ENCODE data around the gene TRAPPC13.
"Not testable (repeated sequence)": the region's sequence is repeated elsewhere in the genome, so short reads cannot be mapped to it uniquely, and the experiment has no call there.

The TRAPPC13 gene, protein sequence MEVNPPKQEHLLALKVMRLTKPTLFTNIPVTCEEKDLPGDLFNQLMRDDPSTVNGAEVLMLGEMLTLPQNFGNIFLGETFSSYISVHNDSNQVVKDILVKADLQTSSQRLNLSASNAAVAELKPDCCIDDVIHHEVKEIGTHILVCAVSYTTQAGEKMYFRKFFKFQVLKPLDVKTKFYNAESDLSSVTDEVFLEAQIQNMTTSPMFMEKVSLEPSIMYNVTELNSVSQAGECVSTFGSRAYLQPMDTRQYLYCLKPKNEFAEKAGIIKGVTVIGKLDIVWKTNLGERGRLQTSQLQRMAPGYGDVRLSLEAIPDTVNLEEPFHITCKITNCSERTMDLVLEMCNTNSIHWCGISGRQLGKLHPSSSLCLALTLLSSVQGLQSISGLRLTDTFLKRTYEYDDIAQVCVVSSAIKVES

DNA sequence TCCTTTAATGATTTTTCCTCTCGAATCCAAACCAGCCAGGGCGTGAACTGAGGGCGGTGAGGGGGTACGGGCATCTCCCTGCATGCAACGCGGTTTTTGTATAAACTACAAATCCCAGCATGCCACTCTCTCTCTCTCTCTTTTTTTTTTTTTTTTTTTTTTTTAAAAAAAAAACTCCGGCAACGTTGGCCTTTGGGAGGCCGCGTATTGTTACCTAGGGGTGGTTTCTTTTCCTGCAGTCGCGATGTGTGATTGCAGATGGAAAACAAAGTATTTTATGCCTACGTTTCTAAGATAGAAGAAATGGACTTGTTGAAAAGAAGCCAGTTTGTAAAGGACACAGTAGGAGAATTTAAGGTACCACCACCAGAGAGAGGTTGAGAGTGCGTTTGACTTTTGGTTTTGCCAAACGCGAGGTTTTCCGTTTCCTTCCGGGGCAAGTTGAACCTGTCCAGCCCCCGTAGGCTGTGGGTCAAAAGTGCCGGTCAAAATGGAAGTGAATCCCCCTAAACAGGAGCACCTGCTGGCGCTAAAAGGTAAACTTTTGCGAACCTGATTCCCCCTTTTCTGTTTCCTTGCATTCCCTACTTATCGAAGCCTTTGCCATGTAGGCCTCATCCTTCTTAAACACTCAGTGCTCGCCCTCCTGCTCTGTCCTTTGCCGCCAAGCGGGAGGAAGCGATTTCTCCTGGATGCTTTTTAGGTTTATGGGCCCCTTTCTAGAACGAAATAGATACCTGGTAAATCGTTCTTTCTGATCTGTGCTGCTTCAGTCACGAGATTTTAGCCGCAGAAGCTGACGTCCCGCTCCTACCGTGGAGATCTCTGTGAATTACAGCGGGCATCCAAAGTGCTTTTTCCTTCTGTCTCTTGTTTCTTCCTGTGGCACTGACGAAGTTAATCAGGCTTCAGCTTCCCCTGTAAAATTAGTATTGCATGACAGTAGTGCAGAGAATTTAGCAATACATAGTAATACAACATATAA lies at the start of gene TRAPPC13, which contains the start of gene SHLD3:
Gene TRAPPC13, plus strand, starts transcription at position 457 of the 985 bp plus-strand sequence. Its CDS starts 34 bp downstream, at position 491.
Gene SHLD3, plus strand, starts transcription at position 457 of the 985 bp plus-strand sequence. CDS start 4,561 bp downstream, outside the sequence.
- peak; percentile 70 for DNase-seq

DNA sequence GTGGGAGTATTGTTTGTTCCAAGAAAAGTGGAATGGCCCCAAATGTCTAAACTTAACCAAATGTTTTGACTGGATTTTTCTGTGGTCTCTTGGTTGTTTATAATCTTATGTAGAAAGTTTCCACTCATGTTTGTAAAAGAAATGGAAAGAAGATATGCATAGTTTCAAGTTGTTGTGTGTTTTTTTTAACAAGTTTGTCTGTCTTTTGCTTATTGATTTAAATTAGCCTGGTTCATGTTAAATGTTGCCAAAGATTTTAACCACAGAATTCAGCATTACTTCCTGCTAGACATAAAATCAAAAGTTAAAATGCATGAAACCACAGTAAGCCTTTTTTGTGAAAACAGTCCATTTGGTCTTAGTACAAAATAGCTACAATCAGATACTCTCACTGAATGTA lies 47.7 kb upstream of the TRAPPC13 start:
- no peak for DNase-seq

DNA sequence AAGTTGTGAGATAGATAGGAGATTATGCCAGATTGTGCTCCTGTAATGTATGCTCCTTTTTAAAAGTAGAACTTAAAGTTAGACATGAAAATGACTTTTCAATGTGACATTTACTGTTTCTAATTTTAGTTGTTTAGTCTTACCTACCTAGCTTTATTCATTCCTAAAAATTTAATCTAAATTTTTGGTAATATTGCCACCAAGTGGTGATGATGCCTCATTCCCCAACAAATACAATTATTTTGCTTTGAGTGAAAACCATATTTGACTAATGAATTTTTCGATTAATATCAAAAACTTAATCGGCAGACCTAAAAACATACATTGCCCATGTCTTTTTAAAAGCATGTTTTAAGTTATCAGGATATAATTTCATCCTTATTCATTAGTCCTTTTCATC lies 36.1 kb upstream of the TRAPPC13 start:
- DNase-seq, result no peak

DNA sequence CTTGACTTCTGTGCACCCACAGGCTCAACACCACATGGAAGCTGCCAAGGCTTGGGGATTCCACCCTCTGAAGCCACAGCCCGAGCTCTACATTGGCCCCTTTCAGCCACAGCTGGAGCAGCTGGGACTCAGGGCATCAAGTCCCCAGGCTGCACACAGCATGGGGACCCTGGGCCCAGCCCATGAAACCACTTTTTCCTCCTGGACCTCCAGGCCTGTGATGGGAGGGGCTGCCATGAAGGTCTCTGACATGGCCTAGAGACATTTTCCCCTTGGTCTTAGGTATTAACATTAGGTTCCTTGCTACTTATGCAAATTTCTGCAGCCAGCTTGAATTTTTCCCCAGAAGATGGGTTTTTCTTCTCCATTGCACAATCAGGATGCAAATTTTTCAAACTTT lies 23.1 kb upstream of the TRAPPC13 start:
- DNase-seq, result not testable (repeated sequence)

DNA sequence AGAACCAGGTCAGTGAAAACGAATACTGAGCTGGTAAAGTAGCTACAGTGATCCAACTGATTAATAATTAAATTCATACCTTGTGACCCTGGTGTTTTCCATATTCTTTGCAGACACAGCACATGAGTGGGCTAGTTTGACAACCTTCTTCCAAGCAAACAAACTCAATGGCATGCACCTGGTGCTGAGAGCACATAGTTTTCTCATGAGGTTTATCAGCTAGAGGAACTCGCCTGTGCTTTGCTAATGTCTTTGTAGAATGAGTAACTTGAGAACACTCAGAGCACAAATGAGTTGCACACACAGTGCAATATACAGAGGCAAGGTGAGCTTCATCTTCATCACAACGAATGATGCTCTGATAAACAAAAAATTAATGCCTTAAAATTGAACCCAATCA lies 13.3 kb upstream of the TRAPPC13 start:
- no peak for DNase-seq

DNA sequence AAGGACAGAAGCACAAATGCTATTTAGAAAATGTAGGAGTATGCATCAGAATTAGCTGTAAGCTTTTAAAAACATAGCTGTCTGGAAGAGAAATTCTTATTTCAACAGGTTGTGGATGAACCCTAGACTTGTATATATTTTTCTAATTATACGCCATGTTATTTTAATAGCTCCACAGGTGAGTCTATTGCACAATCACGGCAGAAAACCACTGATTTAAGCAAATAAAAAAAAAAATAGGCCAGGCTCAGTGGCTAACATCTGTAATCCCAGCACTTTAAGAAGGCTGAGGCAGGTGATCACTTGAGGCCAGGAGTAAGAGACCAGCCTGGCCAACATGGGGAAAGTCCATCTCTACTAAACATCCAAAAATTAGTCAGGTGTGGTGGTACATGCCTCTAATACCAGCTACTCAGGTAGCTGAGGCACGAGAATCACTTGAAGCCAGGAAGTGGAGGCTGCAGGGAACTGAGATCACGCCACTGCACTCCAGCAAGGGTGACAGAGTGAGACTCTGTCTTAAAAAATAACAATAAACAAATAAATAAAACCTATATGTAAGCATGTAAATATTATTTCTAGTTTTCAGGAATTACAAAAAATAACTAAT lies 12.4 kb upstream of the TRAPPC13 start:
- no peak for DNase-seq

DNA sequence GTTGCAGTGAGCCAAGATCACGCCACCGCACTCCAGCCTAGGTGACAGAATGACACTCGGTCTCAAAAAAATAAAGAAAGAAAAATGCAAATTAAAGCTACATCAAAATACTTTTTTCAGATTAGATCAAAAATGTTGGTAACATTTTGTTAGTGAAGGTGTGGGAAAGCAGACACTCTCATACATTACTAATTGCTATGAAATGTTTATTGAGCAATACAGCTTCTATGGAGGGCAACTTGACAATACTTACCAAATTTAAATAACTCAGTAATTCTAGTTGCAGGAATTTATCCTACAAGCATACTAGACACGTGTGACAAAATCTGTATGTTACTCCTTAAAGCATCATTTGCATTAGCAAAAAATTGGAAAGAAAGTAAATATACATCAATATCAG lies 4.8 kb upstream of the TRAPPC13 start:
- no peak for DNase-seq

DNA sequence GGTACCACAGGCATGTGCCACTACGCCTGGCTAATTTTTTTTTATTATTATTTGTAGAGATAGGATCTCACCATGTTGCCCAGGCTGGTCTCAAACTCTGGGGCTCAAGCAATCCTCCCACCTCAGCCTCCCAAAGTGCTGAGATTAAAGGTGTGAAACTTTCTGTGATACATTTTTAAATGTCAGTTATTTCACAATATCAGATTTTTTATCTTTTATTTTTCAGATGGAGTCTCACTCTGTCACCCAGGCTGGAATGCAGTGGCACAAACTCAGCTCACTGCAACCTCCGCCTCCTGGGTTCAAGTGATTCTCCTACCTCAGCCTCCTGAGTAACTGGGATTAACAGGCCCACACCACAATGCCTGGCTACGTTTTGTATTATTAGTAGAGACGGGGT lies 2.9 kb upstream of the TRAPPC13 start:
- not testable (repeated sequence) for DNase-seq

DNA sequence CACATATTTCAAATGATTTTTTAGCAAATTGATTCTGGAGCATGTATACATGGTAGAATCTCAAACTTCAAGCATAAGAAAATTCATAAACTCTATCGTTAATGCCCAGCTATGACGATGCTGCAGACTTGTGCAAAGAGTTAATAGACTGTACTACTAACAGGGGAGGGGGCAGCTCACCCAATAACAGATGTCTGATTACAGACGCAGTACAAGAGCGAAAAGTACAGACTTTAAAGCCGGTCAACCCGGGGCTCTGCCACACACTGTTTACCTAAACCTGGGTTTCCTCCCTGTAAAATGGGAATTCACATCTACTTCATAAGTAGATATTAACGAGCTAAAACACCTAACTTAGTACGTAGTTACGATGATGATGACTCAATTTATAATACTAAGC lies 1.3 kb upstream of the TRAPPC13 start:
- DNase-seq, result no peak

DNA sequence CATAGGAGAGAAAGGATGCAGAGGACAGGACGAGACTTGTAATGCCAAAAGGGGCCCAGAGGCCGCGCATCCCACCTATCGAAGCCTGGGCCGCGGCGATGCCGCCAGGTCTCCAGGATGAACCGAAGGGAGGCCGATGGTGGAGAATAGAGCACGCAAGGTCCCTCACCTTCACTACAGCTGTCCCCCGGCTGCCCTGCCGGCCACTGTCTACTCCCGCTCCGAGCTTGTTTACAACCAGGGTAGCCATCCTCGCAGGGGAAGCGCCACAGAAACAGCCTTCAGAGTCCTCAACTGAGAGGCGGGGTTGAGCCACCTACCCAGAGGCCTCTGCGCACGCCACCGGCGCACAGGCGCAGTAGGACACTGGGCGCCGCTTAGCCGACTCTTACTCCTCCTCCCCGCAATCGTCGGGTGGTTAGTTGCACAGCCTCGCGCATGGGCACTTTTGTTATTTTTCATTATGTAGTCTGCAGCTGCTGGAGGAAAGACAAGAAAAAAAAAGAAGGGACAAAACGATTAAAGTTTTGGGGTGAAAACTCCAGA lies 729 bp upstream of the TRAPPC13 start, which contains the start of gene TRIM23:
Gene TRIM23, minus strand, starts transcription at position 309 of the 546 bp plus-strand sequence. Its CDS starts 59 bp downstream, at position 250.
- peak; percentile 83 for DNase-seq

DNA sequence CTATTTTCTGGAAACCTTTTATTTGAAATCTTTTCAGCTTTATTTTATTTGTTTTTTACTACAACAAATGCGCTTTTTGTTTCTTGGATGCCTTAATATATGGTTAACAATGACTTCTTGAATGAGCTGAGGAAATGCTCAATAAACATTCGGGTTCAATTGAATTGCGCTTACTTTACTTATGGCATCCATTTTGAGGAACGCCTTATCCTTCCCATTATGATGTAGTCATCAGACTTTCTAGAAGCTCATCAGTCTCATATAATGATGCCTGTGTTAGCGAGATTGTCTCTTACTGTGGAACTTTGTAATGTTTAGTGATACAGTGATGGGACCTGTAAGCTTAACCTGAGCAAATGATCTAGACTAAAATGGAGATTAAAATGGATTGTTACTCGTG lies 916 bp downstream of the TRAPPC13 start:
- no peak for DNase-seq

DNA sequence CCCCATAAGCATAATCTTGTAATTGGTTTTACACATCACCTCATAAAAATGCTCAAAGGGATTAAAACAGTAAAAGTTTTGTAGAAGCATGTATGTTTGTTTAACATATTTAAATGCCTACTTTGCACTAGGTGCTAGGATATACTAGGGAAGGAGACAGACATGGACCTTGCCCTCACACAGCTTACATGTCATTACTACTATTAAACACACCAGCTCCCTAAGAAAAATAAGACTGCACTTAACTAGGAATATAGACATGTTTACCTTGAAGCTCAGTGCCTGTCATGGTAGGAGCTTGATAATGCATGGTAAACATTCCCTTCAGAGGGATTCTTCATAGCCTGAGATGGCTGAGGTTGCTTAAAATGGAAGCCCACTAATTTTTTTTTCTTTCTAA lies 6.2 kb downstream of the TRAPPC13 start:
- DNase-seq, result no peak

DNA sequence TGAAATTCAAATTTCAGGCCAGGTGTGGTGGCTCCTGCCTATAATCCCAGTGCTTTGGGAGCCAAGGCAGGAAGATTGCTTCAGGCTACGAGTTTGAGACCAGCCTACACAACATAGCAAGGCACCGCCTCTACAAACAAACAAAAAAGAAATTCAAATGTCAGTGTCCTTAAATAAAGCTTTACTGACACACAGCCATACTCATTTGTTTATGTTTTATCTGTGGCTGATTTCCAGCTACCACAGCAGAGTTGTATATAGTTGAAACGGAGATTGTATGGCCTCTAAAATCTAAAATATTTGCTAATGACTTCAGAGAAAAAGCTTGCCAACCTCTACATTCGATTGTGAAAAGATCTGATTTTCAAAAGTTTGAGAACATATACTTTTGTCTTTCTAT lies 15.4 kb downstream of the TRAPPC13 start:
- DNase-seq, result no peak

DNA sequence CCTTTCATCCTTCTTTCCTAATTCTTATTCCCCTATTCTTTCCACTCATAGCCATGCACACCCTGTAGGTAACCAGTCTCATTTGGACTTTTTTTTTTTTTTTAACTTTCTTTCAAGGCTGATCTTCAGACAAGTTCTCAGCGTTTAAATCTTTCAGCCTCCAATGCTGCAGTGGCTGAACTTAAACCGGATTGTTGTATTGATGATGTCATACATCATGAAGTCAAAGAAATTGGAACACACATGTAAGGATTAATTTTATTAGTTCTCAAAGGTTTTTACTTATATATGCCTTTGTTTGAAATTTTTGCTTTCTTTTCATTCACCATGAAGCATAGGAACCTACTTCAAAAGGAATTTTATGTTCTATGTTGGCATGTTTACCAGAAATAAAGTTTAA lies 22.1 kb downstream of the TRAPPC13 start:
- DNase-seq, result no peak

DNA sequence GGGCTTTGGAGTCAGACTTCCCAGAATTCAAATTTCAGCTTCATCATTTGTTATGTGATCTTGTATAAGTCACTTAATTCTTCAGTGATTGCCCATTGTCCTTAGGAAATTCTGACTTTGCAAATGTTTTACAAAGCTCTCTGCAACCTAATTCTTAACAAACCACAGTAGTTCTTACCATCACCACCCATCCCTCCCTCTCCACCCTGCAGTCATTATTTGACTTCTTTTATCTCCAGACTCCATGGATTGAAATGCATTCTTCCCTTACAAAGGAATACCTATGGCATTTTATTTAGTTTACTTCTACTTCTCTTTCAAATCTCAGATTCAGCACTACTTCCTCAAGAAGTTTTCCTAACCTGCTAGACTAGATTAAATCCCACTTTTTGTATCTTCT lies 23.1 kb downstream of the TRAPPC13 start:
- DNase-seq, result no peak

DNA sequence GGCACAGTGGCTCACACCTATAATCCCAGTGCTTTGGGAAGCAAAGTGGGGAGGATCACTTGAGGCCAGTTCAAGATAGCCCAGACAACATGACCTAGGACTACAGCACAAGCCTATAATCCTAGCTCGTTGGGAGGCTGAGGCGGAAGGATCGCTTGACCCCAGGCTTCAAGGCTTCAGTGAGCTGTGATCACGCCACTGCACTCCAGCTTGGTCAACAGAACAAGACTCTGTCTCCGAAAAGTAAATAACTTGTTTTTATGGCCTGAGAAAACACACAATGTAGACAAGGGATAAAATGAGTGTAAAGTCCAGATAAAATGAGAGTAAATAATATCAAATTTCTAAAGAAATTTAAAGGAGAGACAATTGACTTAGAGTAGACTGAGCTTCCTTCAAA lies 26.3 kb downstream of the TRAPPC13 start:
- DNase-seq, result no peak

DNA sequence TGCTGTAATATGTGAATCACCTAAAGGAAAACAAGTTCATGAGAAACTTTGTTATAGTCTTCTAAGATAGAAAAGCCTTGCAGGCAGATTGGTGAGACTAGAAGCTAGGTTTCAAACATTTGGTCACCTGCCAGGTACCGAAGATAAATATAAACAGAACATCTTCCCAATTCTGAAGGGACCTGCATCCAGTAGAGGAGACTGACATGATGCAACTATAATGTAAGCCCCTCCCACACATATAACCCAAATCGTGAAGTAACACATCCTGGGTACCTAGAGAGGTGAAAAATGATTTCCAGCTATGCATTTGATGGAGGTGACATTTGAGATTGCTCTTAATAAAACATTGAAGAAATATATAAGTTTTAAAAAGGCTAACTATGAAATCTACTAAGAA lies 29.9 kb downstream of the TRAPPC13 start:
- DNase-seq, result no peak

DNA sequence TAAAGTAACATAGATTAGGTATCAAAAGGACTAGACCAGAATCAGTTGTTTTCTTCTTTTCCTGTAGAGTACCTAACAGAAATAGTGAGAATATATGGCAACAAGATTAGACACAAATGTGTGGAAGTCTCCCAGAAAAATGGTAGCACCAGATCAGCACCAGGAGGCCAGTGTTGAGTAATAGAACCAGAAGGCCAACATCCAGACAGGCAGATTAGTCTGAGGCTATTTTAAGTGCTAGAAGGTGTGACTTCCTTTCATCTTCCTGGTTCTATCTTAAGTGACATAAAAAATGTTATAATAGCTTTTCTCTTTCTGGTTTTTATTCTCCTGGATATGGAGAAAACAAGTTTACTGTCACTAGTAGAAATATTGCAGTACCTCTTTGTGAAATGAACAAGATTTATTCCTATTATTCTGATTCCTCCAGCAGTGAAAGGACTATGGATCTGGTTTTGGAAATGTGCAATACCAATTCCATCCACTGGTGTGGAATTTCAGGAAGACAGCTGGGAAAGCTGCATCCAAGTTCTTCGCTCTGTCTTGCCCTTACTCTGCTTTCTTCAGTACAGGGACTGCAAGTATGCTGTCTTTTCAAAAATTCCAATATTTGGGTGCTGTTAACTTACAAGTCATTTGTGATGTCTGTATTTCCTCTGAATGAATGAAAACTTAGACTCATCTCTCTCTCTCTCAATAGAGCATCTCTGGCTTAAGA lies 39.1 kb downstream of the TRAPPC13 start:
- no peak for DNase-seq

DNA sequence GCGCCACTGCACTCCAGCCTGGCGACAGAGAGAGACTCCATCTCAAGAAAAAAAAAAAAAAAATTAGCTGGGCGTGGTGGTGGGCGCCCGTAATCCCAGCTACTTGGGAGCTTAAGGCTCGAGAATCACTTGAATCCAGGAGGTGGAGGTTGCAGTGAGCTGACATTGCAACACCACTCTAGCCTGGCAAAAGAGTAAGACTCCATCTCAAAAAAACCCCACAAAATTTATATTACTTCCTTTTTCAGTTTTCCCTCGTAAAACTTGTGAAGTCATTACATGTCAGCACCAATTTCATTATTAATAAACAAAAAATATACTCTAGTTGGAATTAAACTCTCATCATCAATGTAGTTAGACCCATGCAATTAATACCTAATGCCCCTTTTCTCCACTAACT lies 43.9 kb downstream of the TRAPPC13 start:
- no peak for DNase-seq

DNA sequence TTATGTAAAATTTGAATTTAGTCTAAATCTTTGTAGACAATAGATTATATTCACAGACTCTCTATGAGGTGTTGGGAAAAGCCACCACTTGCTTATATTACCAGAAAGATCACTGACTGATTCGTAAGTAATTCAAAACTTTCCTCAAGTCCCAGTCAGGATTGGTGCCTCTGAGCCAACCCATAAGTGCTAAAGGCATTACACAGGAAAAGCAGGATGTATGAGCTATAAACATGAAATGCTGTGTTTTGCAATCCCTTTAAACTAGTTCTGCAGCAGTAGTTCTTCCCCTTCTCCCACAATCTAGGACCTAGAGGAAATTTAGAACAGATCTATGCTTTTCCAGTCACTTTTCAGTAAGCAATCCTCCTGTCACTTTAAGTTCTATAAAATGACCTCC lies 48.0 kb downstream of the TRAPPC13 start:
- no peak for DNase-seq

DNA sequence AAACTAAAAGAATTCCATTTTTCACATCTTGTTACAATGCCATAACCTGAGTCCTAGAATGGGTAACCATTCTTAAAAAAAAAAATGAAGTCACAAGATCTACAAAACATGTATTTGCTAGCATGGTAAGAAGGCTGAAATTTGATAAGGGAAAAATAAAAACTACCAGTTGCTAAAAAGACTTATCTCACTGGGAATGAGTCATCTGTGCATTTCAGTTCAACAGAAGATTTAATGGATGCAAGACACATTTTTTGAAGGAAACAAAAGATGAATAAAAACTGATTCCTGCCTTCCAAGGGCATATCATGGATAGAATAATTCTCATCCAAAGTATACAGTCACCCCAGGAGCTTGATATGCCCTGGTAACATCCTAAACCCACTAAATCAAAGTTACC lies 49.9 kb downstream of the TRAPPC13 start:
- DNase-seq, result no peak

DNA sequence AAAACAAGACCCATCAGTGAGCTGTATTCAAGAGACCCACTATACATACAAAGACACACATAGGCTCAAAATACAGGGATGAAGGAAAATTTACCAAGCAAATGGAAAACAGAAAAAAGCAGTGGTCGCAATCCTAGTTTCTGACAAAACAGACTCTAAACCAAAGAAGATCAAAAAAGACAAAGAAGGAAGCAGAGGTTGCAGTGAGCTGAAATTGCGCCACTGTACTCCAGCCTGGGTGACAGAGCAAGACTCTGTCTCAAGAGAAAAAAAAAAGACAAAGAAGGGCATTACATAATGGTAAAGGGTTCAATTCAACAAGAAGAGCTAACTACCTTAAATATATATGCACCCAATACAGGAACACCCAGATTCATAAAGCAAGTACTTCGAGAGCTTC lies 51.2 kb downstream of the TRAPPC13 start:
- not testable (repeated sequence) for DNase-seq

All from activated T-cell treated with anti-CD3 and anti-CD28 coated beads for 4 hours (primary cell).